Fibroblast of villous mesenchyme (primary cell): ENCODE results near the gene WWC1. TPM values are rescaled to one million over a fixed set of nuclear protein-coding genes. Genes with fewer than 3 reads are reported as not detected.

Experiments
- DNase-seq: peaks from one replicate; pipeline ENCODE4 v3.0.0-alpha.2; 2010; ENCODE audit warnings: low read depth
- H3K4me3 ChIP-seq: 2 replicates; pipeline ENCODE4 v1.5.1; 2011; ENCODE audit warnings: low read depth, mild to moderate bottlenecking, low read length
- total RNA-seq: library from RNA; depleted of rRNA; stranded (reverse); fragments of >200 nt; gene quantifications from 2 replicates; pipeline ENCODE4 v1.2.3, GENCODE V29; 2012
- TF ChIP-seq, protein P1 (sequence below): IDR thresholded peaks from 2 replicates; pipeline ENCODE4 v1.5.1; 2012; ENCODE audit warnings: low read depth, mild to moderate bottlenecking, low read length; ENCODE audit not compliant: insufficient read depth

The WWC1 gene
- total RNA-seq, 1 donor: 2.2 TPM

DNA sequence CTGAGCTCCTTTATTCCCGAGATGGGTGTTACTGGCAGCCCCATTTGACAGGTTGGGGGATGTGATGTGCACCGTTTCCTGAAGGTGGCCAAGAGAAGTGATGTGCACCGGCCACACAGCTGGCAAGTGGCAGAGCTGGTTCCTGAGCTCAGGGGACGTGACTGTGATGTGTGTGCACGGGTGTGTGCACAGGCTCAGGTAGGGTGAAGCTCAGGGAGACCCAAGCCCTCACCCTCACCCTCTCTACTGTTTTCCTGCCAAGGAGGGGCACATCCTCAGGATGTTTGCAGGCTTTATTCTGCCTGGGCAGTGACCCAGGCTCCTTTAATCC lies 56.6 kb downstream of the WWC1 start:
- TF ChIP-seq, protein P1, sequence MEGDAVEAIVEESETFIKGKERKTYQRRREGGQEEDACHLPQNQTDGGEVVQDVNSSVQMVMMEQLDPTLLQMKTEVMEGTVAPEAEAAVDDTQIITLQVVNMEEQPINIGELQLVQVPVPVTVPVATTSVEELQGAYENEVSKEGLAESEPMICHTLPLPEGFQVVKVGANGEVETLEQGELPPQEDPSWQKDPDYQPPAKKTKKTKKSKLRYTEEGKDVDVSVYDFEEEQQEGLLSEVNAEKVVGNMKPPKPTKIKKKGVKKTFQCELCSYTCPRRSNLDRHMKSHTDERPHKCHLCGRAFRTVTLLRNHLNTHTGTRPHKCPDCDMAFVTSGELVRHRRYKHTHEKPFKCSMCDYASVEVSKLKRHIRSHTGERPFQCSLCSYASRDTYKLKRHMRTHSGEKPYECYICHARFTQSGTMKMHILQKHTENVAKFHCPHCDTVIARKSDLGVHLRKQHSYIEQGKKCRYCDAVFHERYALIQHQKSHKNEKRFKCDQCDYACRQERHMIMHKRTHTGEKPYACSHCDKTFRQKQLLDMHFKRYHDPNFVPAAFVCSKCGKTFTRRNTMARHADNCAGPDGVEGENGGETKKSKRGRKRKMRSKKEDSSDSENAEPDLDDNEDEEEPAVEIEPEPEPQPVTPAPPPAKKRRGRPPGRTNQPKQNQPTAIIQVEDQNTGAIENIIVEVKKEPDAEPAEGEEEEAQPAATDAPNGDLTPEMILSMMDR: no peak
- H3K4me3 ChIP-seq: no peak overlapping the region

DNA sequence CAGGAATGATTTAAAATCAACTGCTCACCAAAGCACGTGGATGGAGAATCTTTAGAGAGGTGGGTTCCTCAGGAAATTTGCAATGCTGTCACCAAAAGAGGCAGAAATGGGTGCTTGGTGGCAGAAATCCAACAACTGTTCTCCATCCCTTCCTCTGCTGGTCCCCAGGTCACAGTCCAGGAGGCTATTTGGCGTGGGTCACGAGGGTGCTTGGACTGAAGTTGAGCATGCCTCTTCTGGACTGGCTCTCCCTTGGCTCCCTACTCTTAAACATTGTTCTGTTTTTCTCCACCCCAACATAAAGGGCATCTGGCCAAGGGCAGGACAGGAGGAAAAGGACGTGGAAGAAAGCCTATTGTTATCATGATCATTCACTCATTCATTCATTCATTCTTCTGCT lies 58.9 kb downstream of the WWC1 start:
- DNase-seq: no peak
- TF ChIP-seq, protein P1: no peak
- H3K4me3 ChIP-seq: no peak overlapping the region

More for the DNA sequence above, 56.6 kb downstream of the WWC1 start:
- no peak for DNase-seq

- TF ChIP-seq, protein P1: no peak
- DNase-seq: no peak
- no peak overlapping the region for H3K4me3 ChIP-seq
Observed at GRCh38 chr5:168353216-168353957, 61.9 kb downstream of the WWC1 start.

- DNase-seq: no peak
- no peak overlapping the region for H3K4me3 ChIP-seq
- TF ChIP-seq, protein P1: no peak
Observed at GRCh38 chr5:168354397-168354796, 63.0 kb downstream of the WWC1 start.

GRCh38 chr5:168356171-168356570 lies 64.7 kb downstream of the WWC1 start:
- H3K4me3 ChIP-seq: no peak overlapping the region
- TF ChIP-seq, protein P1: no peak
- DNase-seq: no peak

DNA sequence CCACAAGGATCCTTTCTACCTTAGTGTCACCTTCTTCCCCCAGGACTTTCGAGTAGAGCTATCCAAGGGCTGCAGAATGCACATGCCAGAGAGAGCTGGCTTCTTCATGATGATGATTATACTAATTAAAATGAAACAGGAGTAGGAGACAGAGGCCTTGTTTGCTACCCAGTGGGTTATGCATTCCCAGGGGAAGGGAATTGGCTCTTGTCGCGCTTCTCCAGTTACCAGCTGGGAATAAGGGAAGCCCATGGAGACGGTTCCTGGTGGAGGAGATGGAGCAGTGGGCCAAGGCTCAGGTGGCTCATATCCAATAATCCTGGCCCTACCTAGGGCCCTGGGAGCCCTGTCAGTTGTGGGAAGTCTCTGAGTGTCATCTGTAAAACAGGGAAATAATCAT lies 65.1 kb downstream of the WWC1 start:
- H3K4me3 ChIP-seq: no peak overlapping the region
- TF ChIP-seq, protein P1: no peak
- no peak for DNase-seq

- H3K4me3 ChIP-seq: no peak overlapping the region
- TF ChIP-seq, protein P1: no peak
- DNase-seq: no peak
Observed at GRCh38 chr5:168357876-168358275, 66.4 kb downstream of the WWC1 start.
